HG02571 (cell line): ENCODE data around the gene C2orf74.

Experiments used
- ATAC-seq: cut with Tn5 transposase; IDR thresholded peaks from one replicate; pipeline ENCODE4 v1.9.1; 2021; ENCODE audit warnings: mild to moderate bottlenecking, moderate library complexity; ENCODE audit not compliant: unreplicated experiment

The C2orf74 gene

GRCh38 chr2:61210332-61210981 is 48.5 kb downstream of the C2orf74 start:
- no peak for ATAC-seq

DNA sequence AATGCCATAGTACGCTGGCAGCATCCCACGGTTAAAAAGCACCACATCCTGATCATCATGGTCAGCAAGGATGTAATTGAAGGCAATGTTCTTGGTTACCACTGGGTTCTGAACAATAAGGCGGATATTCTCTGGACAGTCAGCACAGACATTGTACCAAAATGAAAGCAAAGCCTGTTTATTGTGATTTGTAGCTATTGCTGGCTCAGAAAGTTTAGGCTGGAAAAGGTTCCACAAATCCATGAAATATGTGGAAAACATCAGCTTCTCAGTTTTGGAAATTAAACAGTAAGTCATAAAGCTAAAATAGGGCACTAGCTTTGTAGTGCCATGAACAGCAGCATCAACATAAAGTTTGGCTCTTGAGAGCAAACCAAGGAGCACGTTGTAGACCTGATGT is 52.2 kb downstream of the C2orf74 start:
- no peak for ATAC-seq
